Breast epithelium (tissue), 3 donors: Measurements from ENCODE around the gene TSSC4.

Source experiments
- CTCF ChIP-seq, 3 donors: fragments of 450-650 bp; IDR thresholded peaks; one replicate each; pipeline ENCODE4 v1.5.1; 2016 to 2017; ENCODE audit warnings: antibody characterized with exemption in 3 of 3, mild to moderate bottlenecking in 3 of 3, moderate library complexity in 3 of 3
- POLR2A ChIP-seq: fragments of 450-650 bp; IDR thresholded peaks from one replicate; pipeline ENCODE4 v1.6.1; 2016; ENCODE audit warnings: antibody characterized with exemption, mild to moderate bottlenecking, moderate library complexity

- TF ChIP-seq CTCF (IDR thresholded peaks at IDR 0.05), result no peak
- no peak for TF ChIP-seq POLR2A
Observed at GRCh38 chr11:2363577-2364370, 36.8 kb upstream of the TSSC4 start.
